SU-DHL-6 (cell line): ENCODE measurements around the gene NCF1.

Source experiments
- EZH2phosphoT487 ChIP-seq: fragments of 200-600 bp; sonication (generic), shearing (Covaris generic); conservative IDR thresholded peaks from 2 replicates; pipeline ENCODE4 v1.6.1; 2018; ENCODE audit warnings: mild to moderate bottlenecking, antibody characterized with exemption, low read length, moderate library complexity, mixed read lengths
- TF ChIP-seq, protein P1 (sequence below): fragments of 200-600 bp; sonication (generic); IDR thresholded peaks from one replicate; pipeline ENCODE4 v1.5.1; 2017; ENCODE audit warnings: antibody characterized with exemption, mild to moderate bottlenecking, low read length, moderate library complexity; ENCODE audit not compliant: insufficient read depth, poor library complexity, severe bottlenecking

DNA sequence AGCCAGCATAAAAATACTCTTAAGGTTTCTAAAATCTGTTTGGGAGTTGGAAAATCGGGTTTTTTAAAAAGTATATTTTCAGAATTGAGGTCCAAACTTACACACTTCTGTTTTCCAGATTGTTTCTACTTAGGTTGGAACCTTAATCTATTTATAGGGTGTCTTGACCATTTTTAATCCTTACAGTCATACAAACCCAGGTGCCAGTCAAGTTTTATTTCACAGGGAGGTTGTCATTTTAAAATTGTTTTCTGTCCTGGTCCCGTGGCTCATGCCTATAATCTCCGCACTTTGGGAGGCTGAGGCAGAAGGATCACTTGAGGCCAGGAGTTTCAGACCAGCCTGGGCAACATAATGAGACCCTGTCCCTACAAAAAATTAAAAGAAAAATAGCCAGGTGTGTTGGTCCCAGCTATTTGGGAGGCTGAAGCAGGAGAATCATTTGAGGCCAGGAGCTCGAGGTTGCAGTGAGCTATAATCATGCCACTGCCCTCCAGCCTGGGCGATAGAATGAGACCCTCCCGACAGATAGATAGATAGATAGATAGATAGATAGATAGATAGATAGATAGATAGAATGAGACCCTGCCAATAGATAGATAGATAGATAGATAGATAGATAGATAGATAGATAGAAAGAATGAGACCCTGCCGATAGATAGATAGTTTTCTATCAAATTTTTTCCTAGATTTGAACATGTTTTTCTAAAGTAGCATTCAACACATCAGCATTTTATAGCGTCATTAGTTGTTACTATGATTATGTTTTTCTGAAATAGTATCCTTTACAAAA lies 47.3 kb upstream of the NCF1 start:
- TF ChIP-seq, protein P1, sequence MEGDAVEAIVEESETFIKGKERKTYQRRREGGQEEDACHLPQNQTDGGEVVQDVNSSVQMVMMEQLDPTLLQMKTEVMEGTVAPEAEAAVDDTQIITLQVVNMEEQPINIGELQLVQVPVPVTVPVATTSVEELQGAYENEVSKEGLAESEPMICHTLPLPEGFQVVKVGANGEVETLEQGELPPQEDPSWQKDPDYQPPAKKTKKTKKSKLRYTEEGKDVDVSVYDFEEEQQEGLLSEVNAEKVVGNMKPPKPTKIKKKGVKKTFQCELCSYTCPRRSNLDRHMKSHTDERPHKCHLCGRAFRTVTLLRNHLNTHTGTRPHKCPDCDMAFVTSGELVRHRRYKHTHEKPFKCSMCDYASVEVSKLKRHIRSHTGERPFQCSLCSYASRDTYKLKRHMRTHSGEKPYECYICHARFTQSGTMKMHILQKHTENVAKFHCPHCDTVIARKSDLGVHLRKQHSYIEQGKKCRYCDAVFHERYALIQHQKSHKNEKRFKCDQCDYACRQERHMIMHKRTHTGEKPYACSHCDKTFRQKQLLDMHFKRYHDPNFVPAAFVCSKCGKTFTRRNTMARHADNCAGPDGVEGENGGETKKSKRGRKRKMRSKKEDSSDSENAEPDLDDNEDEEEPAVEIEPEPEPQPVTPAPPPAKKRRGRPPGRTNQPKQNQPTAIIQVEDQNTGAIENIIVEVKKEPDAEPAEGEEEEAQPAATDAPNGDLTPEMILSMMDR: no peak
- TF ChIP-seq EZH2phosphoT487: no peak
